ENCODE data around the gene ZNF45.
A peak's percentile ranks its signal among the peaks of the same experiment; 100 is the strongest.

The ZNF45 gene

GRCh38 chr19:43934985-43935708, at the start of gene ZNF45:
ZNF45 (minus strand) TSS chr19:43935282; CDS start chr19:43922185, 13,097 bp downstream.
- TF ChIP-seq, protein P1, sequence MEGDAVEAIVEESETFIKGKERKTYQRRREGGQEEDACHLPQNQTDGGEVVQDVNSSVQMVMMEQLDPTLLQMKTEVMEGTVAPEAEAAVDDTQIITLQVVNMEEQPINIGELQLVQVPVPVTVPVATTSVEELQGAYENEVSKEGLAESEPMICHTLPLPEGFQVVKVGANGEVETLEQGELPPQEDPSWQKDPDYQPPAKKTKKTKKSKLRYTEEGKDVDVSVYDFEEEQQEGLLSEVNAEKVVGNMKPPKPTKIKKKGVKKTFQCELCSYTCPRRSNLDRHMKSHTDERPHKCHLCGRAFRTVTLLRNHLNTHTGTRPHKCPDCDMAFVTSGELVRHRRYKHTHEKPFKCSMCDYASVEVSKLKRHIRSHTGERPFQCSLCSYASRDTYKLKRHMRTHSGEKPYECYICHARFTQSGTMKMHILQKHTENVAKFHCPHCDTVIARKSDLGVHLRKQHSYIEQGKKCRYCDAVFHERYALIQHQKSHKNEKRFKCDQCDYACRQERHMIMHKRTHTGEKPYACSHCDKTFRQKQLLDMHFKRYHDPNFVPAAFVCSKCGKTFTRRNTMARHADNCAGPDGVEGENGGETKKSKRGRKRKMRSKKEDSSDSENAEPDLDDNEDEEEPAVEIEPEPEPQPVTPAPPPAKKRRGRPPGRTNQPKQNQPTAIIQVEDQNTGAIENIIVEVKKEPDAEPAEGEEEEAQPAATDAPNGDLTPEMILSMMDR (conservative IDR thresholded peaks at IDR 0.05; ENCODE audit: low read depth, low read length), result no peak
- peak; percentile 64 for DNase-seq (ENCODE audit: low read depth)
- H3K4me3 ChIP-seq (ENCODE audit: low read length), result peak within 1 kb of the TSS; percentile 91

- TF ChIP-seq, protein P1 (conservative IDR thresholded peaks at IDR 0.05; ENCODE audit: low read depth, low read length), result no peak
- no peak for DNase-seq (ENCODE audit: low read depth)
- H3K4me3 ChIP-seq (ENCODE audit: low read length), result peak overlapping the region; percentile 93
Measured at GRCh38 chr19:43984687-43985000, 49.6 kb upstream of the ZNF45 start.

GRCh38 chr19:43983912-43984686, 49.0 kb upstream of the ZNF45 start, which contains the start of gene ZNF155:
ZNF155 (plus strand) TSS chr19:43984188; CDS start chr19:43988544, 4,356 bp downstream.
- peak; percentile 91 for DNase-seq (ENCODE audit: low read depth)
- TF ChIP-seq, protein P1 (conservative IDR thresholded peaks at IDR 0.05; ENCODE audit: low read depth, low read length), result no peak

GRCh38 chr19:43983544-43983911, 48.4 kb upstream of the ZNF45 start:
- peak overlapping the region; percentile 93 for H3K4me3 ChIP-seq (ENCODE audit: low read length)
- DNase-seq (ENCODE audit: low read depth), result no peak
- TF ChIP-seq, protein P1 (conservative IDR thresholded peaks at IDR 0.05; ENCODE audit: low read depth, low read length), result no peak

More at GRCh38 chr19:43983912-43984686, 49.0 kb upstream of the ZNF45 start, which contains the start of gene ZNF155:
- H3K4me3 ChIP-seq (ENCODE audit: low read length), result peak within 1 kb of the TSS; percentile 93

DNA sequence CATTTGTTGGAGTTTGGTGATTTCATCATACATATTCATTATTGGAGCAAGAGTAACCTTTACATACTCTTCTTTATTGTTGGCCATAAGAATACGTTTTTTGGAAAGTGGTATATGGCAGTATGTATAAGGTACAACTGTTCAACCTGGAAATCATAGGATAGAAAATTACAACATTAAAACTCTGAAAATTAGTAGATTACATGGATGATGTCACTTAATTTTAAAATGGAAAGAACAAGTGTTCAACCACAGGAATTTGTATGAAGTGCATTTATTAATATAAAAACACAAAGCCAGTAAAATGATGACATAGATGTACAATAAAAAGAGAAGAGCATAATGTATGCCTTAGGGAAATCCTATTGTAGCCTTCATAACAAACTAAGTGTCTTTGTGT, 41.6 kb upstream of the ZNF45 start:
- TF ChIP-seq, protein P1 (conservative IDR thresholded peaks at IDR 0.05; ENCODE audit: low read depth, low read length), result no peak
- no peak overlapping the region for H3K4me3 ChIP-seq (ENCODE audit: low read length)
- DNase-seq (ENCODE audit: low read depth), result no peak

DNA sequence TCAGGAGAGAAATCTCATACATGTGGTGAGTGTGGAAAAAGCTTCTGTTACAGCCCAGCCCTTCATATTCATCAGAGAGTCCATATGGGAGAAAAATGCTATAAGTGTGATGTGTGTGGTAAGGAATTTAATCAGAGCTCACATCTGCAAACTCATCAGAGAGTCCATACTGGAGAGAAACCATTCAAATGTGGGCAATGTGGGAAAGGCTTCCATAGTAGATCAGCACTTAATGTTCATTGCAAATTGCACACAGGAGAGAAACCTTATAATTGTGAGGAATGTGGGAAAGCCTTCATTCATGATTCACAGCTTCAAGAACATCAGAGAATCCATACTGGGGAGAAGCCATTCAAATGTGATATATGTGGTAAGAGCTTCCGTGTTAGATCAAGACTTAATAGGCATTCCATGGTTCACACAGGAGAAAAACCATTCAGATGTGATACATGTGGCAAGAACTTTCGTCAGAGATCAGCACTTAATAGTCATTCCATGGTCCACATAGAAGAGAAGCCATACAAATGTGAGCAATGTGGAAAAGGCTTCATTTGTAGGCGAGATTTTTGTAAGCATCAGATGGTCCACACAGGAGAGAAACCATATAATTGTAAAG, 31.1 kb upstream of the ZNF45 start:
- DNase-seq (ENCODE audit: low read depth), result no peak
- TF ChIP-seq, protein P1 (conservative IDR thresholded peaks at IDR 0.05; ENCODE audit: low read depth, low read length), result no peak
- H3K4me3 ChIP-seq (ENCODE audit: low read length), result no peak overlapping the region

Data from retinal pigment epithelial cell (primary cell).